Erythroblast (primary cell): ENCODE results near the gene LBHD1.
"Not testable (repeated sequence)": the region's sequence is repeated elsewhere in the genome, so short reads cannot be mapped to it uniquely, and the experiment has no call there.

Experiments
- DNase-seq, 2 experiments: peaks; one replicate each; lab custom pipeline; 2025; lab: John Stamatoyannopoulos, UW
- GATA1 ChIP-seq: IDR thresholded peaks from 2 replicates; pipeline ENCODE4 v1.6.1; 2011; ENCODE audit warnings: low read depth, mild to moderate bottlenecking, control low read depth, low read length, moderate library complexity
- POLR2A ChIP-seq: IDR thresholded peaks from 2 replicates; pipeline ENCODE4 v1.6.1; 2011; ENCODE audit warnings: mild to moderate bottlenecking, low read length

Gene LBHD1

DNA sequence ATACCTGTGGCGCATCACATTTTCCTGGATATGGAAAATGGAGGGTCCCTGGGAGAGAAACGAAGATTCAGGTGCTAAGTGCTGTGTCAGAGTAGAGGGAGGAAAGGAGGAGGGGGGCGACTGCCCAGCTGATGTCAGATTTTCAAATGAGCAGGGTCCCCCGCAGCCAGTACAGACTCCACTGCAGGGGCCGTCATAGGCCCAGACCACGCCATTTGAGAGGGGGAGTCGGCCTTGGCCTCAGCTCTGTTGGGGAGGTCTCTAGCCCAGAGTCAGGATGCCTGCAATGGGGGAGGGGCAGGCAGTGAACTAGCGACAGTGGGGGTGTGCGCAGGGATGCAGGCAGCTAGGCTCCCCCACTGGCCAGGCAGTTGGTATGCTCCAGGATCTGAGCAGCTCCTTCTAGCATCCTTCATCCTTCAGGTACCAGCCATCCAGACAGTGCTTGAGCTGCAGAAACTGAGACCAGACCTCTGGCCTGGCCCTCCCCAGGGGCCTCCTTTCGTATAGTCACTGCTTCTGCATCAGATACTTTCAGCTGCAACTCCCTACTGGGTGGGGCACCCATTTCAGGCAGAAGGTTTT, 35.3 kb upstream of the LBHD1 start, which contains the start of the genes BSCL2 and GNG3:
TSS of gene BSCL2 (minus strand) at position 148 of the 585 bp plus-strand sequence. CDS start 229 bp downstream, outside the sequence.
TSS of gene GNG3 (plus strand) at position 400 of the 585 bp plus-strand sequence. CDS start 620 bp downstream, outside the sequence.
- TF ChIP-seq GATA1 (no peak), POLR2A (no peak)
- peak; percentile 59 to 67 for DNase-seq

DNA sequence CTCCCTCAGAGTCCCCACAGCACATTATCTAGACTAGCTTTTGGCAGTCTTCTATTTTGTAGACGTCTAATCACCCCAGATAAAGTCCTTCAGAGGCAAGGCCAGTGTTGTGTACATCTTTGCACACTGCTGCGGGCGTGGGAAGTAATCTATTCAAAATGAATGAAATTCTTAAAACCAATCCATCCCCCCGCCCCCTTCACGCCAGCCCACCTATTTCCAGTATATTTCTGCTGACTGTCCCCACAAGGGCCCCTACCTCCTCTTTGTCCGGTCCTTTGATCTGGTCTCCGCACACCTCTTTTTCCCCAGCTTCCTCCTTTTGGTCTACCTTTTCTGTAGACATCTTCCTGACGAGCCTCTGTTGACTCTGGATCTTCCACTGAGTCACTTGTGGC, 34.8 kb upstream of the LBHD1 start:
- TF ChIP-seq POLR2A (no peak), GATA1 (no peak)
- no peak for DNase-seq

DNA sequence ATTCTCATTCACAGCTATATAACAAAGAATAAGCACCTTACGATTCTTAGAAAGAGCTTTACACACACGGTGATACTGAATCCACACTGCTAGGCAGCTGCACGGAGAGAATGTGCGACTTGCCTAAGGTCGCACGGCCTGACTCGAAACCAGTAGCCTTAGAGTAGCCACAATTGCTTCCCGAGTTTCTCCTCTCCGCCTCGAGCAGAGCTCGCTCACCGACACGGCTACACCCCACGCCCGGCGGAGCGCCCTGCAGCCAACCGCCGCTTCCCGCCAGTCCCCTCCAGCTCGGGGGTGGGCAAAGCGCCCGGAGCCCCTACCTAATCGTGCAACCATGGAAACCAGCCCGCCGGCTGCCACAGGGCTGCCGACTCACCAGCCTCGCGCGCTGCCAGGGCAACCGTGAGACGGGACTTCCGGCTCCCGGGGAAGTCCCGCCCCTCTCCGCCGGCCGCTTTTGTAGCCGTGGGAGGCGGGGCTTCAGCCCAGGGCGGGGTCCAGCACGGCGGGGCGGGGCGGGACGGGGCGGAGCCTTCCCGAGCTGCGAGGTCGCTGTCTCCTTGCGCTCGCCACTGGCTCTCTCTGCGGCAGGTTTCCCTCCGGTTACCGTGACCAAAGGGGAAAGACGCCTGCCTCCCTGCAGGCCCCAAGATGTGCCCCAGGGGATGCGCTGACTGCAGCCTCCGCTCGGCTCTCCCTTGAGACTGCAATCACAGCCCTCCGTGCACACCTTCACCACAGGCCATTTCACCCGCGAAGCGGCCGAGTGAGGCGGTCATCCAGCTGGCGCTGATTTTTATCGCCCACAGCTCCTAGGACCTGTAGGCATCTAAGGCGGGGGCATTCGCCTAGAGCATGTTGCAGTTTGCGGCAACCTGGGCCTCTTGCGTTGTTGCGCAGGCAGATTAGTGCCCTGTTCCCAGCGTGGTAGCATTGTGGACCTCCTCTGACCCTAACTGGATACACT, 34.1 kb upstream of the LBHD1 start:
- peak; percentile 97 to 98 for DNase-seq
- TF ChIP-seq GATA1 (no peak), POLR2A (peak; percentile 80)

DNA sequence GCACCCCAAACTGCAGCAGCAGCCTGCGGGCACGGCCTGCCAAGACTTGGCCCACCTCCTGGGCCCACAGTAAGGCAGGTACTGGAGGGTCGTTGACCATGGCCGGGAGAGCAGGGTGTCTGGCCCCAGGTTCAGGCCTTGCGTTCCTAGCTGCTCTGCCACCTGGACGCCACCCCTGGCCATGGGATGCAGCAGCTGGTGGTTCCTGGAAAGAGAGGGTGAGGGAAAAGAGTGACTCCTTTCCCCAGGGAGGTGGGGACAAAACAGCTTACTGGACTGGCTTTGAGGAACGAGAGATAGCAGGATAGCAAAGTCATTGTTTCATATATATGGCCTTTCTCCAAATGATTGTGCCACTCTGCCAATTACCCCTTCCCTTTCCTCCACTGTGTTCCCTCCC, 33.3 kb upstream of the LBHD1 start:
- TF ChIP-seq POLR2A (no peak), GATA1 (no peak)
- peak; percentile 64 to 71 for DNase-seq

DNA sequence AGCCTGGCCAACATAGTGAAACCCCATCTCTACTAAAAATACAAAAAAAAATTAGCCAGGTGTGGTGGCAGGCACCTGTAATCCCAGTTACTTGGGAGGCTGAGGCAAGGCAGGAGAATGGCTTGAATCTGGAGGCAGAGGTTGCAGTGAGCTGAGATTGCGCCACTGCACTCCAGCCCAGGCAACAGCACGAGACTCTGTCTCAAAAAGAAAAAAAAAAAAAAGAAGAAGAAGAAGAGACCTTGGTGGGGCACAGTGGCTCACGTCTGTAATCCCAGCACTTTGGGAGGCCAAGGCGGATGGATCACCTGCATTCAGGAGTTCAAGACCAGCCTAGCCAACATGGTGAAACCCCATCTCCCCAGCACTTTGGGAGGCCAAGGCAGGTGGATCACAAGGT, 31.9 kb upstream of the LBHD1 start:
- not testable (repeated sequence) for DNase-seq

DNA sequence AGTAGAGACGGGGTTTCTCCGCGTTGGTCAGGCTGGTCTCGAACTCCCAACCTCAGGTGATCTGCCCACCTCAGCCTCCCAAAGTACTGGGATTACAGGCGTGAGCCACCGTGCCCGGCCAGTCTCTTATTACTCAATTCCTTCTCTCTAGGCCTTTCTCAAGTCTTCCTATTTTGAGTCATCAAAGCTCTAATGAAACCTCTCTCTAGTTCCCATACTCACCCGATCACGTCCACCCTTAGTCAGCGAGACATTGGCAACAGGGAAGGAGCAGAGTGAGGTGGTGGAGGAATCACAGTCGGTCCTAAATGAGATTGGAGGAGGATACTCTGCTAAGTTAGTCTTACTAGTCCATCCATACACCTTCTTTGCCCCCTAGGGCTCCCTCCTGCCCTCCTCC, 30.2 kb upstream of the LBHD1 start:
- no peak for DNase-seq
- no peak for TF ChIP-seq POLR2A
- TF ChIP-seq GATA1, result no peak

DNA sequence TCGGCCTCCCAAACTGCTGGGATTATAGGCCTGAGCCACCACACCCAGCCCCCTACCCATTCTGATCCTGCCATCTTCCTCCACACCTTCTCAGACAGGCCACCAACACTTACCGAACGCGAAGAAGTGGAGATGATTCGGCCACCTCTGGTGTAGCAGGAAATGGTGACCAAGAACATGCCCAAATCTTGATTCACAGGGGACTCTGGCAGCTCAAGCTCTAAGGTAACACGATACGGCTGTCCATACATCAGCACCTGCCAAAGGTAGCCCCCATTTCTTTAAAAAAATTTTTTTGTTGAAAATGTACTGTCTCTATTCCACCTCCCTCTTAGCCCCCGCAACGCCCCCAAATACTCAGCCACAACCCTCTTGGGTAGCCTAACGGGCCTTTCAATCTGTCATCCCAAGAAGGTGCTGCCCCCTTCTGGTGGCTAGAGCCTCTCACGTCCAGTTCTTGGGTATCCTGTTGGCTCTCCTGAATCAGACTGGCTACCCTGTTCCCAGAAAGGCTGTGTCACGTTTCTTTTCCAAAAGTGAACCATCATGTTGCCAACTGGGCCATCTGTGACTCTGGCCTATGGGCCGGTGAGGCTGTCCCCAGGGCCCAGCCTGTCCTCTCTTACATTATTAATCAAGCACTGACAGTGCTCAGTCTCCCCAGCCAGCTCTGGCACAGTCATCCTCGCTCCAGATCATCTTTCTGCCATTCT, 22.5 kb upstream of the LBHD1 start:
- TF ChIP-seq GATA1 (no peak), POLR2A (no peak)

DNA sequence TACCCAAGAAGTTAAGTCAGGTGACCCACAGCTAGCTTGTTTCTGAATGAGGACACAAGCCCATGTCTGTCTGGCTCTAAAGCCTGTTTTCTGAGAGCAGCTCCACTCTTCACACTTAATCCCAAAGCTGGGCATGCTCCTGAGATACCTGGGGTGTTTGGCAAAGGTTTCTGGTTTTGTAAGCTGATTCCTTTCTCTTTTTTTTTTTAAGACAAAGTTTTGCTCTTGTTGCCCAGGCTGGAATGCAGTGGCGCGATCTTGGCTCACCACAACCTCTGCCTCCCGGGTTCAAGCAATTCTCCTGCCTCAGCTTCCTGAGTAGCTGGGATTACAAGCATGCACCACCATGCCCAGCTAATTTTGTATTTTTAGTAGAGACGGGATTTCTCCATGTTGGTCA, 21.6 kb upstream of the LBHD1 start:
- not testable (repeated sequence) for DNase-seq

More for the DNA sequence above, 22.5 kb upstream of the LBHD1 start:
- peak; percentile 85 to 93 for DNase-seq

DNA sequence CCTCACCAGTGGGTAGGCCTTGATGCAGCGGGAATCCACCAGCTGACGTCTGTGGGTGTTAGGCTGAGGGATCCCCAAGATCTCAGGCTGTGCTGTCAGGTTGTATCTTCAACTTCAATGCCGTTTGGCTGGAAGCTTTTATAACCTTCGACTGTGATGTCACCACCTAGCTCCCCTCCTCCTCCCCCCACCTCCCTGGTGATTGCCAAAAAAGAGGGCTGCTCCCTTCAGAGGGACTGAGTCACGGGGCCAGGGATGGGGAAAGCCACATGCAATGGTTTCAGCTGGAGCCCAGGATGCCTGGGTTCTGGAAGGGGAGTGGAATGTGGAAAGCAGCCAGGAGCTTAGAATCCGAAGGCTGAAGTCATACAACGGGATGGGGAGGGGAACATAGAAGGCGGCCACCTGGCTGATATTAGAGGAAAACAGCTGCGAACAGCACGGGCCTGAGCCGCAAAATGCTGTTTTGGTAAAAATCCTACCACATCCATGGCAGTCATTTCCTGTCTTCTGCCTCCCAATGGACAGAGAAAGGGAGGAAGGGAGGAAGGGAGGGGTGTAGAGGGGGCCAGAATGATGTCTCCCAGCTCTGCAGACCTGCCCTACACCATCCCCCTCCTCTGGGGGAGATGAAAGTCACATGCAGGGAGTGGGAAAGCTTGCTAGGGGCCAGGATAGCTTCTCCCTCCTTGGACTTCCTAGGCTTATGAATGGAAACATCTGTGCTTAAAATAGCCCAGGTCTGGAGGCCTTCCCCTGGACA, 17.5 kb upstream of the LBHD1 start, which contains the start of gene LRRN4CL:
TSS of gene LRRN4CL (minus strand) at position 110 of the 763 bp plus-strand sequence. CDS start 1,022 bp downstream, outside the sequence.
- DNase-seq, result peak in 1 of 2 experiments; percentile 52
- TF ChIP-seq POLR2A (no peak), GATA1 (no peak)

DNA sequence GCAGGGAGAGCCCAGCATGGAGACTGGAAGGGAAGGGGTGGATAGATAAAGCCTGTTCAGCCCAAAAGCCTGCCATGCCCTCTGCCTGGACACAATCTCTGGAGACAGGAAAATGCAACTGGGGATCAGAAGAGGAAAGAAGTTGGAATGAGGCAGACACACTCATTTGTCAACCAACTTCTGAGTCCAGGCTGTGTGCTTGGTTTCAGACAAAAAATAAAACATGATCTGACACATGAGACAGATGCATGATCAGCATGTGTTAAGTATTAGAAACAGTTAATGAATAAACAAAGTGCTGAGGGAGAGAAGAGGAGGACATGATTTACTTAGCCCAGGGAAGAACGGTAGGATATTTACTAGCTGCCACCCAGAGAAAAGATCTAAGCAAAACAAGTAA, 16.4 kb upstream of the LBHD1 start:
- no peak for DNase-seq

DNA sequence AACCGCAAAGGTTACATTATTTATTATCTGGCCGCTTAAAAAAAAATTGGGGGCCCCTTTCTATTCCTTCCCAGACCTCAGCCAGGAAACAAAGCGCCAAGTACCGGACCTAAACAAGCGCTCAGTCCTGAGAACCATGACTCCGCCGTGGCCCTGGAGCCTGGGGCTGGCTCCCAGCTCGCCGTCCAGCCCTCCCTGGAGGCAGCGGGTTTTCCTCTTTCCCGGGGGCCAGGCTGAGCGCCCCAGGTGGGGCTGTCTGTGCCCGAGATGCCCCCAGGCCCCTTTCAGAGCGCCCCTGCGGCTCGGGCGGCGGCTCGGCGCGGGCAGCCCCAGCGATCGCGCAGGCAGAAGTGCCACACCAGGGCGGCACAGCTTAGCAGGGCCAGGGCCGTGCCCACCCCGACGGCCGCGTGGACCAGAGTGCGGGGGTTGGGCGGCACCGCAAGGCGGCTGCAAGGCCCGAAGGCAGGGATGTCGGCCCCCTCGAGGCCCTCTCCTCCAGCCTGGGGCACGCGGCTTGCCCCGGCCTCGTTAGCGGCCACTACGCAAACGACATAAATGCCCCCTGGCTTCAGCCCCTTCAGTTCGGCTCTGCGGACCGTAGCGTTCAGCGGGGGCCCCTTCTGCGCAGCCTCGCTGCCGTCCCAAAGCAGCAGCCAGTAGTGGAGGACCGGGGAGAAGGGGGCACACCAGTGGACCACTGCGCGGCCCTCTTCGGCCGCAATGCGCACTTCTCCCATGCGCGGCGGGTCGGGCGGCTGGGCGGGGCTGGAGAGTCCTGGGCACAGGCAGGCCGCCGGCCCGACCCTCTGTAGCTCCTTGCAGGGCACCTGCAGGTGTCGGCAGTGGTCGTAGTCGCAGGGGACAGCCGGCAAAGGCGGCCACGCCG, 15.7 kb upstream of the LBHD1 start:
- DNase-seq, result no peak
- TF ChIP-seq GATA1, result no peak
- TF ChIP-seq POLR2A, result no peak

More for the DNA sequence above, 16.4 kb upstream of the LBHD1 start:
- no peak for TF ChIP-seq GATA1
- TF ChIP-seq POLR2A, result no peak

DNA sequence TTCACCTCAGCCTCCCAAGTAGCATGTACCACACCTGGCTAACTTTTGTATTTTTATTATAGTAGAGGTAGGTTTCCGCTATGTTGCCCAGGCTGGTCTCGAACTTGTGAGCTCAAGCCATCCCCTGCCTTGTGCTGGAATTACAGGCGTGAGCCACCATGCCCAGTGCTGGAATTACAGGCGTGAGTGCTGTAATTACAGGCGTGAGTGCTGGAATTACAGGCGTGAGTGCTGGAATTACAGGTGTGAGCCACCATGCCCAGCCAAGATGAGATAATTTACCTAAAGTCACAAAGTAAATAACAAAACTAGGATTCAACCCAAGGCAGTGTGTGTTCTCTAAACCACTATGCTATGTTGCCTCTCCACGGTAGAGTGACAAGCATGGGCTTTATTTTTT, 10.5 kb upstream of the LBHD1 start:
- TF ChIP-seq POLR2A (no peak), GATA1 (no peak)
- DNase-seq, result no peak
